GM11168 (cell line): Measurements from ENCODE around the gene SPC24.
"Not testable (repeated sequence)": the region's sequence is repeated elsewhere in the genome, so short reads cannot be mapped to it uniquely, and the experiment has no call there.

Experiments
- in situ Hi-C: fragments of 300-500 bp; cut with MboI; formaldehyde crosslinking; loops from one replicate; pipeline ENCODE4 v1.12.0; 2022; ENCODE audit warnings: low sequenced_read_pairs; ENCODE audit not compliant: unreplicated experiment

The SPC24 gene

DNA sequence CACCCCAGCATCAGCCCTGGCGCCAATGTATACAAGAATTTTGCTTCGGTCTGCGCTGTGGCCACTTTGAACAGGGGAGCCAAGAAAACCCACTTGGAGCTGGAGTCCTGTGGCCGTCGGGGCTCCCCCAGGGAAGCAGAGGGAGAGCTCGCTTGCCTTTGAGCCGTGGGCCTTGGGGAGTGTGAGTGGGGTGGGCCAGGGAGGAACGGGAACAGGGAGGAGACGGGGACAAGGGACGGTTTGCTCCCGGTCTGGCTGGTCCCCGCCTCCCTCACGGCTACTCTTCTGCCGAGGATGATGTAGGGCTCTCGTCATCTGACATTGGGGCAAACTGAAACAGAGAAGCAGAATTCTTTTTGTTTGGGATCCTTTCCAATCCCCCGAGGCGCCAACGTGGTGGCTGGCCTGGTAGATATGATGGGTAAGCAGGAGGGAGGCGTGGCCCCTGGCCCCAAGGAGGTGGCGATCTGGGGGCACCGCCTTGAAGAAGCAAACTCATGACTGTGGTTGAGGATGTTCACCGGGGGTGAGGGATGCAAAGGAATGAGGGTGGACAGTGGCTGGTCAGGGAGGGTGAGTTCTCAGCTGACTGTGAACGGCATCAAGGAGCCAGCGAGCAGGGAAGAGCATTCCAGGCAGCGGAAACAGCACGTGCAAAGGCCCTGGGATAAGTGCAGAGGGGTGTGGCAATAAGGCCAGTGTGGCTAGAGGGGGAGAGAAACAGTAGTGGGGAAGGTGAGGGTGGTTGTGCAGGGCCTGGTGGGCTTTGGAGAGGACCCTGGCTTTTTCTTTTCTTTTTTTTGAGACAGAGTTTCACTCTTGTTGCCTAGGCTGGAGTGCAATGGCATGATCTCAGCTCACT, 10.9 kb upstream of the SPC24 start:
- in situ Hi-C loops, result no loop called here

DNA sequence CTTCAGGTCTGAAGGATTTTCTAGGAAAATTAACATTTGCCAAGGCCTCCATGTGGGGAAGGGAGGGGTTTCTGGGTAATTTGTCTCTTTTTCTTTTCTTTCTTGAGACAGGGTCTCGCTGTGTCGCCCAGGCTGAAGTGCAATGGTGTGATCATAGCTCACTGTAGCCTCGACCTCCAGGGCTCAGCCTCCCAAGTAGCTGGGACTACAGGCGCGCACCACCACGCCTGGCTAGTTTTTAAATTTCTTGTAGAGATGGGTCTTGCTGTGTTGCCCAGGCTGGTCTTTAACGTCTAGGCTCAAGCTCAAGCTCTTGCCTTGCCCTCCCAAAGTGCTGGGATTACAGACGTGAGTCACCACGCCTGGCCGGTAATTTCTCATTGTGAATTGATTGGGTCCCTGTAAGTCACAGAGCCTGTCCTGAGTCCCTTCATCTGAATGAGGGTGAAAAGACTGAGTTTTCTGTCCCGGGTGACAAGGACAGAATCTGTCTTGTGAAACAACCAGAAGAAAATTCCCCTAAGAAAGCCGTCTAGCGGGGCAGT, 10.0 kb upstream of the SPC24 start:
- in situ Hi-C loops, result no loop called here

DNA sequence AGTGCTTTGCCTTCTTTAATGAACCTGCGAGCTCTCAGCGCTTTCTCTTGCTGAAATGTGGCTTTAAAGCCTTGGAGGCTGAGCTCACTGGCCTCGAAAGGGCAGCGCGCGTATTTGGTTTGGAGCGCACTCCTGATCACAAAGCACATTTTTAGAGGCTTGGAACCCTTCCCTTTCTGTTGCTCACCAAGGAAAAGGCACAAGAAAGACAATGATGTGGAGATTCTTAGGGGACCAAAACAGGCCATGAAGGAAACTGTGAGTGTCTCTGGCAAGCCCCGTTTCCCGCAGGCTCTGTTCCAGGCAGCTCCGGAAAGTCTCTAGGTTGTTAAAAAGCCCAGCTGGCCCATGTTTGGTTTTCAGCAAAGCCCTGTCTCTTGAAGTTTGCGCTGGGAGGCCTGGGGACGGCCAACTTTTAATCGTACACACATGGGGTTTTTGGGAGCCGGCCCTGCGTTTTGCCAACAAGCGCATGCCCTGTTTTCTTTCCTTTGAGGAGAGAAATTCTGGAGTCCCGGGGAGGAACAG, 9.4 kb upstream of the SPC24 start:
- in situ Hi-C loops, result no loop called here

DNA sequence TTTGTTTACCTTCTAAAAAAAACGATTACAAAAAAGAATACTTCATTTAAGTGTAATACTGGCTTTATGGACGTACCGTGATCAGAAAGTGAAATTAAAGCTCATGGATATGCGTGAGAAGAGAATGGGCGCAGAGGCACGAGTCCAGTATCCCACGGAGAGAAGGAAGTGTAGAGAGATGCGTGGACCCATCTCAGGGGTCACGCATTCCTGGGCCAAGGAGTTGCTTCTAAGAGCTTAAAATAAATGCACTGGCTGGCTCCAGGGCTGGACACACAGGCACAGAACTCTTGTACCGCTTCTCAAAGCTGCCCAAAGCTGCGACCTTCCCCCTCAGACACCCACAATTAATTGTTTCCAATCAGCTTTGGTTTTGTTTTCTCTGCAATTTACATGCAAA, 8.7 kb upstream of the SPC24 start:
- in situ Hi-C loops, result no loop called here

DNA sequence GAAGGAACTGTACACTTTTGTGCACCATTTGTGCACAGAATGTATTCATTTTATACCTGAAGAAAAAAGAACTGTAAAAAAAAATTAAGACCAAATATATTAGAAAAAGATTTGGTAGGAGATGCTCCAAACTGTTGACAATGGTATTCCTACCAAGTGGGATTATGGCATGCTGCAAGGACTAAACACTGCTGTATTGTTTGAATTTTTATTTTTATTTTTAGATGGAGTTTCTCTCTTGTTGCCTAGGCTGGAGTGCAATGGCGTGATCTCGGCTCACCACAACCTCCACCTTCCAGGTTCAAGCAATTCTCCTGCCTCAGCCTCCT, 4.8 kb upstream of the SPC24 start:
- in situ Hi-C loops, result not testable (repeated sequence)

DNA sequence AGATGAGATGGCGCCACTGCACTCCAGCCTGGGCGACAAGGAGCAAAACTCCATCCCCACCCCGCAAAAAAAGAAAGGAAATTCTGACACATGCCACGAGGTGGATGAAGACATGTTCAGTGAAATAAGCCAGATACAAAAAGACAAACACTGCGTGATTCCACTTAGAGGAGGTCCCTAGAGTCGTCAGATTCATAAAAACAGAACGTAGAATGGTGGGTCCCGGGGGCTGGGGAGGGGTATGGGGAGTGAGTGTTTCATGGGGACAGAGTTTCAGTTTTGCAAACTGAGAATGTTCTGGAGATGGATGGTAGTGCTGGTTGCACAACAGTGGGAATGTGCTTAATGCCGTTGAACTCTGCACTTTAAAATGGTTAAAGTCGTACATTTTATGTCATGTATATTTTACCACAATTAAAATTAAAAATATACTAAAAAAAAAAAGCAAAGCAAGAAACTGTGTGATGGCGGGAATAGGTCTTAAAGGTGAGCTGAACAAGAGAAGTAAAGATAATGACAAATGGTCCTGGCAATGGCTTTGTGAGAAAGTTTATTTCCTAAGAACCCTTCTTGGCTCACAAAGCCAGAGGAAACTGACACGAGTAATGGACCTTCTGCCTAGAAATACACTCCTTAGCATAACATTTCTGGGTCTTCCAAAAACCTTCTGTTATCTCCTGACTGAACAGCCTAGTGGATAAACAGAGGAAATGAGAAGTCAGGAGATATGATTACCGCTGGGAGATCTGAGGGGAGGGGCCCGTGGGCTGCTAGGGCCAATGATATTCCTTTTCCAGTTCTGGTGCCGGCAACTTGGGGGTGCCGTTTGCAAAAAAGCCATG, 4.2 kb upstream of the SPC24 start:
- in situ Hi-C loops, result no loop called here

DNA sequence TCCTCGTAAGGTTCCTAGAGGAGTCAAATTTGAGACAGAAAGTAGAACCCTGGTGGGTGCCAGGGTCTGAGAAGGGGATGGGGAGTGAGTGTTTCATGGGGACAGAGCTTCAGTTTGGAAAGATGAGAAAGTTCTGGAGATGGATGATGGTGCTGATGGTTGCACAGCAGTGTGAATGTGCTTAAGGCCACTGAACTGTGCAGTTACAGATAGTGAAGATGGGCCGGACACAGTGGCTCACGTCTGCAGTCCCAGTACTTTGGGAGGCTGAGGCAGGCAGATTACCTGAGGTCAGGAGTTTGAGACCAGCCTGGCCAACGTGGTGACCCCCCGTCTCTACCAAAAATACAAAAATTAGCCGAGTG, 917 bp downstream of the SPC24 start:
- in situ Hi-C loops, result no loop called here

DNA sequence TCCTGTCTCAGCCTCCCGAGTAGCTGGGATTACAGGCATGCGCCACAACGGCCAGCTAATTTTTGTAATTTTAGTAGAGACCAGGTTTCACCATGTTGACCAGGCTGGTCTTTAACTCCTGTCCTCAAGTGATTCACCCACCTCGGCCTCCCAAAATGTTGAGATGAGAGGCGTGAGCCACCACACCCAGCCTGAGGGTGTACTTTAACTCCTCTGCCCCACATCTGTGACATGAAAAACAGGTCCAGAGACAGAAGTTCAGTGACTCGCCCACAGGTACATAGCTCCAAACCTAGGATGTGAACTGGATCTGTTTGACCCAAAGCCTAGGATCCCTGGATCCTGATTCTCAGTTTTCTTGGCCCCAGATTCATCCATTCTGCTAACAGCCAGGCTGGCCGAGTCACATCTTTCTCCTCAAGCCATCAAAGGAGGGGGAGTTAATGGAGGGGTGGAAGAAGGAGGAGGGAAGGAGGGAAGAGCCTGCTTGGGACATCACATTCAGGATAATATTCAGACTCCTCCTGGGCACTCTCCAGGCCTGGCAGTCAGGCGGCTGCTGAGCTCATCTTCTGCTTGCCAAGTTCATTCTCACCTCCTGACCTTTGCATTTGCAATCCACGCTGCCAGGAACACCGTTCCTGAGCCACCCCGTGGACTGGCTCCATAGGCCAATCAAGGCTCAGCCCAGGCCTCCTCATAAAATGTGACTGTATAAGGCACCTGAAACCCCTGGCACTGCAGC, 3.1 kb downstream of the SPC24 start:
- in situ Hi-C loops, result no loop called here

DNA sequence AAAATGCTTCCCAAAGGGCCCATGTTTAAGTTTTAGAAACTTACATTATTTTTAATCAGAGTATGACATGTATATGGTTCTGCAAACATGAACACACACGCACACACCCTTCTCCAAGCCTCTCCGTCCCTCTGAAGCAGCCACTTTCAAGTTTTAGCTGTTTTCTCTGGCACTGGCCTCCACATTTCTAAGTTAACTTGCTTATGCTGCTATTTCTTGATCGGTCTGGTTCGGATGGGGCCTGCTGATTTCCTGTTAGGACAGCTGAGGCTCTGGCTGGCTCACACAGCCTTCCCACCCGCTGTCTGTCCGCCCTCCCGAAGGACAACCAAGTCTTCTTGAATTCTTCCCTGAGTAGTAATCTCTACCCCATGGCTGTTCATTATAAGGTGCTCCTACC, 4.4 kb downstream of the SPC24 start:
- in situ Hi-C loops, result no loop called here

DNA sequence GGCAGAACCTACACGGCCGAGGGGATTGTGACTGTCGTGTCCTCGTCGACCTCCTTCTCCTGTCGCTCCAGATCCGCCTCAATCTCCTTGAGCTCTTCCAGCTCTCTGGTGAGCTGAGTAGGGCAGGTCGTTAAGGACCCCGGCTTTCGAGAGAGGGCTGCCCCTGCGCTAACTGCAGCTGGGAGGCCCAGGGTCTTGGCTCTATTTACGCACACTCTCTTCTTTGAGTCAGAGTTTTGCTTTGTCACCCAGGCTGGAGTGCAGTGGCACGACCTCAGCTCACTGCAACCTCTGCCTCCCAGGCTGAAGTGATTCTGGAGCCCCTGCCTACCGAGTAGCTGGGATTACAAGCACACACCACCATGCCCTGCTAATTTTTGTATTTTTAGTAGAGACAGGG, 7.6 kb downstream of the SPC24 start:
- in situ Hi-C loops, result loop anchor here (5.0 kb wide), 1 partner anchor 54 kb away; no protein-coding TSS in a partner anchor

DNA sequence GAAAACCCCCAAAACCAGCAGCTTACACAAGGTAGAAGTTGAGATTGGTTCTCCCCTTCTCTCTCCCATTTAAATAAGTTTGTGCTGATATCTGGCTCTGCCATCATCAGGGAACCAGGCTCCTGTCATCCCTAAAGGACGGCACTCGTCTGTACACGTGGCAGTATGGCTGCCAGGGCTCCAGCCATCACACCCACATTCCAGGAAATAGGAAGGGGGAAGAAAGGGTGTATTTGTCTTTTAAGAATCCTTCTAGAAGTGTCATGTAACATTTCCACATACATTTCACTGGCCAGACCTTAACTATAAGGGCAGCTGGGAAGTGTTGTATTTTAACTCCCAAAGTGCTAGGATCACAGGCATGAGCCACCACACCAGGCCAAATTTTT, 10.1 kb downstream of the SPC24 start:
- in situ Hi-C loops, result loop anchor here (5.0 kb wide), 1 partner anchor 57 kb away; no protein-coding TSS in a partner anchor

DNA sequence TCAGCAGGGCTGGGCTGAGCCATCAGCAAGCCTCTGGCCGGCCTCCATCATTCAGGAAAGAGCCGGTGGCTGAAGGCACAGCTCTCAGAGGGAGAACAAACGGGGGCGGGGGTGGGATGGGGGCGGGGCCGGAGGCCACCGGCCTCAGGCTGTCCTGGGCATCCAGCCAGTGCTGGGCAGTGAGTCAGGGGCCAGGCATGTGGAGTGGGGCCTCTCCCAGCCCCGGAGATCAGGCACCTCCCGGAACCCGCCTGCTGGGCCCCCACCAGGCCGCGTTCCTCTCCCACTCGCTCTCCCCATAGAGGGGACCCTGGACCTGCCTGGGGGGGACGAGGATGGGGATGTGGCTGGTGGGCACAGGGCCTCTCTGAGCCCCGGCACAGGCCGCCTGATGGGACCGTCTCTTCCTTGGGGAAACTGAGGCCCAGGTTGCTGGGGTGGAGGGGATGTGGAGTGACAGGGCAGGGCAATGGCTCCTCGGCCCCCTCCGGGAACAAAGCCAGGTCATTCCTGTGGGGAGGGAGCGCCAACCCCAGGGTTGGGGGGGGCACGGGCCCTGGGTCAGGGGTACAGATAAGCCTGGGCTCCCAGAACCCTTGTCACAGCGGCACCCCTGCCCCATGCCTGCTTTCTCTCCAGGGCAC, 12.9 kb downstream of the SPC24 start:
- in situ Hi-C loops, result no loop called here

DNA sequence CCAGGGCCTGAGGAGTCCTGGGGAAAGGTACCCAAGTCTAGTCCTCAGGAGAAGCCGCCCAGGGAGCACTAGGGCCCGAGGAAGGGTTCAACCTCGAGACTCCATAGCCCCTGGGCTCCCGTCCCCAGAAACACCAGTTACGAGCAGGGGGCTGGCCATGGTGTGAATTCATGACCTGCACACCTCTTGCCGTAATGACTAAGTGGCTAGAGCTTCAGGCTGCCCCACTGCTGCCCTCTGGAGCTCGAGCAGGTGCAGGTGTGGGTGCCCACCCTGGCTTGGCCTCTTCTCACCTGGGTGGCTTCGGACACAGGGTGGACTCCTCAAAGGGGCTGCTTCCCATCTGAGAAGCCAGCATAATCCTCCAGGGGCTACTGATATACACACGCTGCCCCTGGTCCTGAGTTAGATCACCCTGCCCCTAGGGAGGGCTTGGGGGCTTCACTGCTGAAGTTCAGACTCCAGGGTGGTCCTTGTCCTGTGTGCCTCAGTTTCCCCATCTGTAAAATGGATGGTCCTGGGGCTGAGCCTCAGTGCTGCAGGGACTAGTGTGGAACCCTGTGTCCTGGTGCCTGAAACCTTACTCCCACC, 13.6 kb downstream of the SPC24 start:
- in situ Hi-C loops, result no loop called here

DNA sequence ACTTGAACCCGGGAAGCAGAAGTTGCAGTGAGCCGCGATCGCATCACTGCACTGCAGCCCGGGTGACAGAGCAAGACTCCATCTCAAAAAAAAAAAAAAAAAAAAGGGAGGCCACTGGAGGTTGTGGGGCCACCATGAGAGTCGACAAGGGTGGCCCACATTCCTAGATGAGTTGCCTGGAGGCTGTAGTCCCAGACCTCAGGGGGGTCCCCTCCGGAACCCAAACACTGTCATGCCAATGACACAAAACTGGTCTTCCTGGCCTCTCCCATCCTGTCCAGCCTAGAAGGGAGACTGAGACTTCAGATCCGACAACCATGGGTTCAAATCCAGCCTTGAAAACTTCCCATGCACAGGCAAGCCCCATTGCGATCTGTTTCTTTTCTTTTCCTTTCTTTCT, 14.7 kb downstream of the SPC24 start:
- in situ Hi-C loops, result no loop called here

DNA sequence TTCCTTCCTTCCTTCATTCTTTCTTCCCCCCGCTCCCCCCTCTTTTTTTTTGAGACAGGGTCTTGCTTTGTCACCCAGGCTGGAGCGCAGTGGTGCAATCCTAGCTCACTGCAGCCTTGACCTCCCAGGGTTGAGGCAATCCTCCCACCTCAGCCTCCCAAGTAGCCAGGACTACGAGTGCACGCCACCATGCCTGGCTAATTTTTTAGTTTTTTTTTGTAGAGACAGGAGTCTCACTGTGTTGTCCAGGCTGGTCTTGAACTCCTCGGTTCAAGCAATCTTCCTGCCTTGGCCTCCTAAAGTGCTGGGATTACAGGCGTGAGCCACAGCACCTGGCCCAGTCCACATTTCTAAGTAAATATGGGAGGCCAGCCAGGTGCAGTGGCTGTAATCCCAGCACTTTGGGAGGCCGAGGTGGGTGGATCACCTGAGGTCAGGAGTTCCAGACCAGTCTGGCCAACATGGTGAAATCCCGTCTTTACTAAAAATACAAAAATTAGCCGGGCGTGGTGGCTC, 15.5 kb downstream of the SPC24 start:
- in situ Hi-C loops, result not testable (repeated sequence)

DNA sequence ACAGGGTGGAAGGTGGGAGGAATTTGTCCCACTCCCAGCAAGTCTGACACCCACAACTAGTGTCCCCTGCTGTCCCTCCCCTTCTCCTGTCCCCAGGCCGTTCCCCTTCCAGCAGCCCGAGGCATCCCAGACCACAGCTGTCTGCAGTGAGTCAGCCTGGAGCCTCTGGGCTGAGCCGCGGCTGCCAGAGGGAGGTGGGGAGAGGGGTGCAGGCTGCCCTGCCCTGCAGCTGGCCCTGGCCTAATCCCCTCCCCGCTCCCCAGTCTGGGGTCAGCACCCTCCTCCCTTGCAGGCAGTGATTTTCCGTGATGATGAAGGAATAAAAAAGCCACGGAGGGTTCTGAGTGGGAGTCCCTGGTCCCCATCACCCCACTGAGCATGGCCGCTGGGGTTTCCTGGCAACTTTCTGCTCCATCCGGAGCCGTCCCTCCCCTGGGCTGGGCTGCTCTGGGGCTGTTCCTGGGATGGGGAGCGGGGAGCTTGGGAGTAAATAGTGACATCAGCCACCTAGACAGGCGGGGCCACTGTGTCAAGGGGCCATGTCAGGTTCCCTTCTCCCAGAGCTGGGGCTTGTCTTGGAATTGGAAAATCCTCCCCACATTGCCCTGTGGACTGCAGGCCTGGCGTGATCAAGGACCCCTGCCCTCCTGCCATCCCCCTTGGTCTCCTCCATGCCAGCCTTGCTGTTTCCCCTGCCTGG, 16.8 kb downstream of the SPC24 start:
- in situ Hi-C loops, result no loop called here

DNA sequence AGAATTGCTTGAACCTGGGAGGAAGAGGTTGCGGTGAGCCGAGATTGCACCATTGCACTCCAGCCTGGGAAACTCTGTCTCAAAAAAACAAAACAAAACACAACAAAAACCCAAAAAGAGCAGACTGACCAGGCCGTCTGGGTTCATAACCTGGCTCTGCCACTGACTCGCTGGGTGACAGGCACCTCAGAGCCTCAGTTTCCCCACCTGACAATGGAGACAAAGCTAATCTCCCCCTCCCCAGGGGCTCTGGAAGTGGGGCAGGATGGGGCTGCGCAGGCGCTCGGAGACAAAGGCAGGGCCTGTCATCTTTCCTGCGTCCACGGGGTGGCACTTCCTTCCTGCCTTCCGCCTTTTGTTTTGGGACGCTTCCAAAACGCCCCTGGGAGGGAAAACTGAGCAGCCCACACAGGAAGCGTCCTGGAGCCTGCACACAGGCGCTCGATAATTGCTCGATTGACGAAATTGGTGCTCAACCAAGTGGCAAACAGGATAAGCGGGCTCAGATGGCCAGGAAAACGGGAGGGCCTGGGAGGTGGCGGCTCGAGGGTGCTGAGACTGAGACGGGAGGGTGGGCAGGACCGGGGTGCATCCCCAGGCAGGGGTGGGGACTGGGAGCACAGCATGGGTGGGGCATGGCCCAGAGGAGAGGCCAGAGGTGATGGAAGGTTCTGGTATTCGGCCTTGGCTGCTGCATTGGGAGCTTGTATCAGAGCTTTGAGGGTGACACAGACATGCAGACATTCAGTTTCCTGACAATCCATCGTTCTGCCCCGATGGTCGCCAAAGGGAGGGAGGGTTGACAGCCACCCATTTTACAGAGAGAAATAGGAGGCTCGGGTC, 17.8 kb downstream of the SPC24 start:
- in situ Hi-C loops, result no loop called here
